LoVo (cell line): Measurements from ENCODE around the gene SYCP2.
A peak's percentile ranks its signal among the peaks of the same experiment; 100 is the strongest.

Experiments
- DNase-seq: peaks from one replicate; pipeline ENCODE4 v3.0.0-alpha.2; 2016; ENCODE audit warnings: low spot score

The SYCP2 gene

DNA sequence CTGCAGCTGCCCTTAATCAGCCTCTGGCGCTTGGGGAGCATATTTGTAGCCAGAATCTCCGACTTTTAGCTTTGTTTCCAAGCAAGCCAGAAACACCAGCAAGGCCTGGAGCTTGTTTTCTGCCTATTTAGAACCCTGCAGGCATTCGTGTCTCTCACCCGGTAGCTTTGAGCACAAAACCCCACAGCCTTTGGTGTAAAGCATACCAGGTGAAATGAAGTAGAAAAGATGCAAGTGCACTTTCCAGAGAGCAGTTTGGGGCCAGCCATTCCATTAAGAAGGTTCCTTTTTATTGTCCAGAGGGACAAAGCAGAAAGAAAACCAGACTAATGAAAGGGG is 7.5 kb upstream of the SYCP2 start:
- no peak for DNase-seq

DNA sequence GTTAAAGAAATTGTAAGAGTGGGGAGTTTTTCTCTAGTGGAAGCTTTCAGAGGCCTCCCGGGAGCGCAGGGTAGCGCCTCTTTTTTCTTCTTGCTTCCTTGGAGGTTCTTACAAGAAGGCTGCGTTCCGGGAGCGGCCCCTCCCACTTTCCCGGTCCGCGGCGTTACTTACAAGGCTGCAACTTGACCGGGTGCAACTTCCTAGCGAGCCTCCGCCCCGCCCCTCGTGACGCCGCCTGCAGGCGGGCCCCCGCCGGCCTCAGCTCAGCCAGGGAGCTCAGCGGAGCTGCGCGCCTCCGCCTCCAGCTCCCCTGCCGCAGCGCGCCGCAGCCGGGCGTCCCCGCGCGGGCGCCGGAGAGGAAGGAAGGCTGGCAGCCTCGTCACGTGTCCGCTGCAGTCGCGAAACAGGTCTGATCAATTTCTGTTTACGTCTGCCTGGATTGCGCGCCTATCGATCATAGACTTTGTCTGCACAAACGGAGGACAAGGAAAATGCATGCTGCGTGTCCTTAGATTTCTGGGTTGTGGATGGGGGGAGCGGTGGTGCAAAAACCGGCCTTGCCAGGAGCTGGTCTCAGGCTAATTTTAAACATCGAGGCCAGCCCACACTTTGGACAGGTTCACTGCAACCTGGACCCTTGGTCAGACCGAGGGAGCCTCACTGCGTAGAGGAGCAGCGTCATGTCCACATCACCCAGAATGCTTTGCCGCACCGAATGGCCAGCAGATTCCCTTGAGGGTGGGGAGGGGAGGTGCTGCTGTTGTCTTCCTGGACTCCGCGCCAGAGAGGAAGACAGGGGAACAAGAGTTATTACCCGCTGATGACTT is 6.9 kb upstream of the SYCP2 start, which contains the start of the genes FAM217B and PPP1R3D:
TSS of gene FAM217B (plus strand) at position 261 of the 827 bp plus-strand sequence. CDS start 3,555 bp downstream, outside the sequence.
TSS of gene PPP1R3D (minus strand) at position 177 of the 827 bp plus-strand sequence. CDS start 374 bp downstream, outside the sequence.
- DNase-seq, result peak; percentile 95

- DNase-seq, result no peak
These were observed 6.4 kb upstream of the SYCP2 start for GRCh38 chr20:59939879-59940128.

DNA sequence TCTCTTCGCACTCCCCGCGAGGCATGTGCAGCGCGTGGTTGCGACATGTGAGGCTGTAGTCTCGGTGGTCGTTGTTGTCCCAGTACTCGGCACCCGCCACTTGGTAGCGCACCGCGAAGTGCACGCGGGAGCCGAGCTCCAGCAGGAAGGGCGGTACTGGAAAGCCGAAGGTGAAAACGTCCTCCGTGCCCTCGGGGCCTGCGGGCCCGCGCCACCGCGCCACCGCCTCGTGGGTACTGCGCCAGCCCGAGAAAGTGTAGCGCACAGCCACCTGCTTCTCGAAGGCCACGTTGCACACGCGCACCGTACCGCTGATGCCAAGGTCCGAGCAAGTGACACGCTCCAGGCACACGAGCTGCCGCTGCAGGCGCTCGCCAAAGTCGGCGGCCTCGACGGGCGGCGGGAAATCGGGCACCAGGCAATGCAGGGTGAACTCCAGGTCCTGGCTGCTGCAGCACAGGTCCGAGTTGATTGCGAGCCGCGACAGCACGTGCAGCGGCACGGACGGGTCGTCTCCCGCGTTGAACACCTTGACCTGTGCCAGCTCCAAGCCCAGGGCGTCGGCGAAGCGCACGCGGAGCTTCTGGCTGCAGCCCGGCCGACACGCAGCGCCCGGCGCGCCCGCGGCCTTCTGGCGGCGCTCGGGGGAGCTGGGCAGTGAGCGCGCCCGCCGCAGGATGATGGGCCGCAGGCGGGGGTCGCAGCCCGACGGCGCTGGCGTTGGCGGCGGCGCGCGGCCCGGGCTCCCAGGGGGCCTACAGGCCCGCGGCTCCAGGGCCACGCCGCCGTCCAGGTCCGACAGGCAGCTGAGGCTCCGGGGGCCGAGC is 5.8 kb upstream of the SYCP2 start:
- no peak for DNase-seq

- DNase-seq, result no peak
These were observed 5.2 kb upstream of the SYCP2 start for GRCh38 chr20:59938696-59939051.

DNA sequence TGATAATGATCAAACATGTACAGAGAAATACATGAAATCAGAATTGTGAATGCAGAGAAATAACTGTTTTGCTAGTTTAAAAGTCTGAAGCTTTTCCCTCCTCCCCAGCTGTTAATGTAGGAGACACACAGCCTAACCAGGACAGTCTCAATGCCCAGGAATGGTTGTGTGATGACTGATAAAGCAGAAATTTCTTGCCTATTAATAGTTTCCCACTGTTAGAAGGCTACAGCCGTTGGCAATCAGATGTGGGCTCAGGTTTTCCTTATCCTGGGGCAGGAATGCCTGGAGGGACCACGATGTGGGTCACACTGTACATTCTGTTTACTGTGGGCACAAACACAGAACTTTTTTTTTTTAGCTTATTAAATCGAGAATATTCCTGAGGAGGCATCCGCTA is 4.8 kb upstream of the SYCP2 start:
- DNase-seq, result no peak

- no peak for DNase-seq
These were observed 3.7 kb upstream of the SYCP2 start for GRCh38 chr20:59937150-59937549.

GRCh38 chr20:59936409-59936808 is 3.0 kb upstream of the SYCP2 start:
- DNase-seq, result no peak

- no peak for DNase-seq
These were observed 2.2 kb upstream of the SYCP2 start for GRCh38 chr20:59935457-59936185.

DNA sequence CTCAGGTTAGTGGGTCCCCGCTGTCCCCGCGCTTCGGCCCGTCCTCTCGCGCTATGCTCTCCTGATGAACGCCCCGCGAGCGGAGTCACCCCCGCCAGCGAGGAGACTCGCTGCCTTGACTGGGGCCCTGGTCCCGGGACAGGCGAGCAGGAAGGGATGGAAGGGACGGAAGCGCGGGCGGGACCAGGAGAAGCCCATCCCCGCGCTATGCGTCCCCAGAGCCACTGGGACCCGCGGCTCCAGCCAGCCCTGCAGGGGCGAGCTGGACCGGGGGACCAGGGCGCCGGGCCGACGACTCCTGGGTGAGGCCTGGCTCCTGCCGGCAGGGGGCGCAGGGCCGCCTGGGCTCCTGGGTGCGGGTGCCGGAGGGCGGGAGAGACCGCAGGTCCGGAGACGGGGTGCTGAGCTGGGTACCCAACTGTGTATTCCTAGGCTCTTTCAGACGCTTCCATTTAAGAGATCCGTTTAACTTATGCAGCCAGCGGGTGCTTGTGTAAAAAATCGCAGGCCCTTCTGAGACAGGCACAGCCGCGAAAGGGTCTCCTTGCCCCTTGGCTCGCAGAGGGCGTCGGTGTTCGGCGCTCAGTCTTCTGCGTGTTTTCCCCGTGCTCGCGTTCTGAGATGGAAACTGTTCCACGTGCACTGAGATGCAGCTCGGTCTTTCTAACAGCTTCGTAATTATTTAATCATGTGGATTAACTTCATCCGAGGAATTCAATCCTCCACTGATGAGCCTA is 580 bp upstream of the SYCP2 start:
- peak; percentile 52 for DNase-seq

- DNase-seq, result no peak
These were observed 681 bp downstream of the SYCP2 start for GRCh38 chr20:59932616-59933295.

GRCh38 chr20:59931511-59932312 is 1.7 kb downstream of the SYCP2 start:
- DNase-seq, result no peak

DNA sequence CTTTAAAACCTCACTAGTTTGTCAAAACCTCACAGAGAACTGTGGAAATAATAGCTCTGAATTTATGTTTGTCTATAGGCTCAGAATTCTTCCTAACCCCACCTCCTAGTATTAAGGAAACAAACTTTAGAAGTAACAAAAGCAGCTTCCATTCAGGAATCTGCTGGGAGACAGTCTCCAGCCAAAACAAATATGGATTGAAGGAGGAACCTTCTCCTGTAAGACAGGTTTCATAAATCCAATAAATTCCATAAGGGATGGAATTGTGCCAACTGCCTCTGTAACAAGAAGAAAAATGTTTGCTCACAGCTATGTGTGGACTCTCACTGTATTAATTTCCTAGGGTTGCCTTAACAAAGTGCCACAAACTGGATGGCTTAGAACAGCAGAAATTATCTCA is 7.5 kb downstream of the SYCP2 start:
- DNase-seq, result peak; percentile 67

GRCh38 chr20:59925359-59925758 is 8.1 kb downstream of the SYCP2 start:
- no peak for DNase-seq

DNA sequence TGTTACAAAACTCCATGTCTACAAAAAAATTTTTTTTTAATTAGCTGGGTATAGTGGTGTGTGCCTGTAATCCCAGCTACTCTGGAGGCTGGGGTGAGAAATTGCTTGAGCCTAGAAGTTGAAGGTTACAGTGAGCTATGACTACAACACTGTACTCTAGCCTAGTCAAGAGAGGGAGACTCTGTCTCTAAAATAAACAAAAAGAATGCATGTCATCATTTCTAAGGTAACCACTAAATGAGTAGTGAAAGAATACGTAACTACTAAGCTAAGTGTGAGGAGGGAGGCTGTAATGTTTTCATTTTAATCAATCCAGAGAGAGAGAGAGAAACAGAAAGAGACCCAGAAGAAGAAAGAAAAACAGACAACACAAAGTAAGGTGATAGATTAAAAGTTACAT is 9.9 kb downstream of the SYCP2 start:
- DNase-seq, result no peak

DNA sequence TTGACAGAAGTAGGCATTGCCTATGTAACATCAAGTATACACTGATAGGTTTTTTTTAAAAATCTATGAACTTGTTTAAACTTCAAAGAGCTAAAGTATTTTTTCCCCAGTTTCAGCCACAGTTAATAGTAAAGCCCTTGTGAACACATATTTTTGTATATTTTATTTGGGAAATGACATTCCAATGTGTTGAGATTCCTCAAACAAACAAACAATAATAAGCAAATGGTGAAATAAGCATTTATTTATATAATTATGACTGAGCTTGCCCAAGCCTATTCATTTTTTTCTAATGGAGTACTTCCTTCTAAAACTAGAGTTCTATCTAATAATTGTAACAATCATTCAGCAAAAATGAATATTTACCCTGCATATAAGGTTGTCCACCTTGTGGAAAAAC is 12.5 kb downstream of the SYCP2 start:
- DNase-seq, result no peak

GRCh38 chr20:59912609-59913008 is 20.8 kb downstream of the SYCP2 start:
- no peak for DNase-seq

- no peak for DNase-seq
These were observed 22.4 kb downstream of the SYCP2 start for GRCh38 chr20:59911041-59911440.

- no peak for DNase-seq
These were observed 24.6 kb downstream of the SYCP2 start for GRCh38 chr20:59908855-59909254.

- no peak for DNase-seq
These were observed 29.8 kb downstream of the SYCP2 start for GRCh38 chr20:59903621-59904020.

GRCh38 chr20:59902470-59902869 is 31.0 kb downstream of the SYCP2 start:
- DNase-seq, result no peak
